ENCODE measurements around the gene MBD3L3.
A peak's percentile ranks its signal among the peaks of the same experiment; 100 is the strongest.
"Not testable (repeated sequence)": the region's sequence is repeated elsewhere in the genome, so short reads cannot be mapped to it uniquely, and the experiment has no call there.

The MBD3L3 gene

GRCh38 chr19:7058576-7058975, at the start of gene MBD3L3:
Gene MBD3L3, minus strand, starts transcription at chr19:7058676. Its CDS starts 71 bp downstream, at chr19:7058605.
- DNase-seq (ENCODE audit: low read depth) = not testable (repeated sequence)

GRCh38 chr19:7106711-7107657, 48.5 kb upstream of the MBD3L3 start:
- DNase-seq (ENCODE audit: low read depth) = no peak
- no peak overlapping the region for H3K4me3 ChIP-seq (ENCODE audit: low read depth, low read length)

More at GRCh38 chr19:7058576-7058975, at the start of gene MBD3L3:
- not testable (repeated sequence) for H3K4me3 ChIP-seq (ENCODE audit: low read depth, low read length)

GRCh38 chr19:7104747-7105447, 46.4 kb upstream of the MBD3L3 start:
- no peak overlapping the region for H3K4me3 ChIP-seq (ENCODE audit: low read depth, low read length)
- no peak for DNase-seq (ENCODE audit: low read depth)

GRCh38 chr19:7101498-7102253, 43.2 kb upstream of the MBD3L3 start:
- no peak overlapping the region for H3K4me3 ChIP-seq (ENCODE audit: low read depth, low read length)
- DNase-seq (ENCODE audit: low read depth) = no peak

- H3K4me3 ChIP-seq (ENCODE audit: low read depth, low read length) = peak overlapping the region; percentile 73
- DNase-seq (ENCODE audit: low read depth) = no peak
These were observed 41.1 kb upstream of the MBD3L3 start for GRCh38 chr19:7099597-7099921.

- DNase-seq (ENCODE audit: low read depth) = peak; percentile 62
- H3K4me3 ChIP-seq (ENCODE audit: low read depth, low read length) = peak overlapping the region; percentile 73
These were observed 40.5 kb upstream of the MBD3L3 start for GRCh38 chr19:7098701-7099596.

- no peak for DNase-seq (ENCODE audit: low read depth)
- H3K4me3 ChIP-seq (ENCODE audit: low read depth, low read length) = no peak overlapping the region
These were observed 39.6 kb upstream of the MBD3L3 start for GRCh38 chr19:7098096-7098495.

- no peak overlapping the region for H3K4me3 ChIP-seq (ENCODE audit: low read depth, low read length)
- no peak for DNase-seq (ENCODE audit: low read depth)
These were observed 30.5 kb upstream of the MBD3L3 start for GRCh38 chr19:7088999-7089398.

- H3K4me3 ChIP-seq (ENCODE audit: low read depth, low read length) = no peak overlapping the region
- DNase-seq (ENCODE audit: low read depth) = no peak
These were observed 24.8 kb upstream of the MBD3L3 start for GRCh38 chr19:7083076-7083956.

- DNase-seq (ENCODE audit: low read depth) = no peak
- no peak overlapping the region for H3K4me3 ChIP-seq (ENCODE audit: low read depth, low read length)
These were observed 19.5 kb upstream of the MBD3L3 start for GRCh38 chr19:7078008-7078407.

GRCh38 chr19:7076151-7076550, 17.7 kb upstream of the MBD3L3 start:
- no peak overlapping the region for H3K4me3 ChIP-seq (ENCODE audit: low read depth, low read length)
- no peak for DNase-seq (ENCODE audit: low read depth)

- DNase-seq (ENCODE audit: low read depth) = no peak
- no peak overlapping the region for H3K4me3 ChIP-seq (ENCODE audit: low read depth, low read length)
These were observed 16.3 kb upstream of the MBD3L3 start for GRCh38 chr19:7074705-7075282.

GRCh38 chr19:7072541-7072940, 14.1 kb upstream of the MBD3L3 start:
- H3K4me3 ChIP-seq (ENCODE audit: low read depth, low read length) = no peak overlapping the region
- DNase-seq (ENCODE audit: low read depth) = no peak

- H3K4me3 ChIP-seq (ENCODE audit: low read depth, low read length) = peak overlapping the region; percentile 89
- no peak for DNase-seq (ENCODE audit: low read depth)
These were observed 11.4 kb upstream of the MBD3L3 start for GRCh38 chr19:7069904-7070226.

GRCh38 chr19:7069042-7069903, 10.8 kb upstream of the MBD3L3 start, which contains the start of gene ZNF557:
Gene ZNF557, plus strand, starts transcription at chr19:7069703. Its CDS starts 5,372 bp downstream, at chr19:7075075.
- H3K4me3 ChIP-seq (ENCODE audit: low read depth, low read length) = peak within 1 kb of the TSS; percentile 89
- DNase-seq (ENCODE audit: low read depth) = peak; percentile 86

GRCh38 chr19:7068599-7068998, 10.1 kb upstream of the MBD3L3 start:
- H3K4me3 ChIP-seq (ENCODE audit: low read depth, low read length) = peak overlapping the region; percentile 26
- no peak for DNase-seq (ENCODE audit: low read depth)

- DNase-seq (ENCODE audit: low read depth) = no peak
- no peak overlapping the region for H3K4me3 ChIP-seq (ENCODE audit: low read depth, low read length)
These were observed 9.2 kb upstream of the MBD3L3 start for GRCh38 chr19:7067716-7068115.
